Esophagus squamous epithelium (tissue), 4 donors: ENCODE measurements around the gene DOCK2.

ENCODE experiments used
- CTCF ChIP-seq, 6 experiments: fragments of 450-650 bp in 4 of 6; fragments of 200-600 bp in 2 of 6; sonication (generic) in 2 of 6; IDR thresholded peaks; one replicate each; pipeline ENCODE4 v1.5.1; 2016 to 2019; ENCODE audit warnings: antibody characterized with exemption in 6 of 6, mild to moderate bottlenecking in 4 of 6, moderate library complexity in 4 of 6
- POLR2A ChIP-seq, 4 donors: fragments of 450-650 bp; IDR thresholded peaks; one replicate each; pipeline ENCODE4 v1.6.1; 2017; ENCODE audit warnings: antibody characterized with exemption in 4 of 4, mild to moderate bottlenecking in 4 of 4, moderate library complexity in 3 of 4

DNA sequence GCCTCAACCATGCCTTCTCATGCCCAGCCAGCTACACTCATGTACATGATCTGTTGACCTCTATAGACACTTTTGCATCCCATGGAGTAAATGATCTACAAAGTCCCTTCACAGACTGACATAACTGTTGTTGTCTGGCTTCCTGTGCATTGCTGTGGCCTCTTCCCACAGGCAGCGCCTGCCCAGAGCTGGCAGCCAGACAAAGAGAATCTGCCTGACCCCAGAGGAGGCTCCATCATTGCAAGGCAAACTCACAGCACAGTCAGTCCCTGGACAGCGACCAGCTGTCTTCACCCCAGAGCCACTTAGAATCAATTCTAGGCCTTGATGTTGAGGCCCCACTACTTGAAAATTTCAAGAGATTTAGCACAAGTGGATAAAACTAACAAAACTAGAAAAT lies 277.7 kb downstream of the DOCK2 start:
- TF ChIP-seq POLR2A (IDR thresholded peaks at IDR 0.05) (no peak), CTCF (IDR thresholded peaks at IDR 0.05) (no peak)
